B cell (primary cell): ENCODE measurements around the gene SPON2. TPM values are rescaled to one million over a fixed set of nuclear protein-coding genes. Genes with fewer than 3 reads are reported as not detected.

Source experiments
- ATAC-seq: fragments of 200-7000 bp; cut with Tn5 transposase; one replicate; pipeline ENCODE4 v1.10.0; 2021; ENCODE audit warnings: low read depth, mild to moderate bottlenecking, moderate number of reproducible peaks, moderate library complexity
- CTCF ChIA-PET: fragments of 350-600 bp; sonication (Branson Sonifier 250); formaldehyde crosslinking; loops from one replicate; lab custom pipeline; 2021; ENCODE audit warnings: antibody characterized with exemption, inconsistent platforms; lab: Charles Lee
- POLR2A ChIA-PET: fragments of 350-600 bp; sonication (Branson Sonifier 250); formaldehyde crosslinking; loops from one replicate; lab custom pipeline; 2021; ENCODE audit warnings: antibody characterized with exemption; lab: Charles Lee
- DNase-seq: peaks from one replicate; pipeline ENCODE4 v3.0.0; 2013
- H2AFZ ChIP-seq: 2 replicates; pipeline ENCODE4 v1.6.1; 2012; ENCODE audit warnings: mild to moderate bottlenecking, low read depth, low read length; ENCODE audit not compliant: insufficient read depth, poor library complexity, severe bottlenecking
- H3K27ac ChIP-seq, 2 donors: 1 replicate in 1 of 2; 2 replicates in 1 of 2; pipeline ENCODE4 v1.5.1; 2012 to 2013; ENCODE audit warnings: low read length in 2 of 2, mild to moderate bottlenecking in 2 of 2, moderate library complexity in 1 of 2
- H3K27me3 ChIP-seq, 4 experiments: fragments of 200-600 bp in 1 of 4; sonication (generic) in 1 of 4; replicated peaks in 1 of 4; 1 replicate in 2 of 4; 2 replicates in 2 of 4; pipeline versions ENCODE4 v1.6.1 to v1.7.0; 2013 to 2016; ENCODE audit warnings: low read length in 3 of 4, mild to moderate bottlenecking in 2 of 4, mixed read lengths in 1 of 4, moderate library complexity in 1 of 4; ENCODE audit not compliant: insufficient read depth in 4 of 4, control insufficient read depth in 3 of 4; ENCODE audit errors: control extremely low read depth in 1 of 4
- H3K36me3 ChIP-seq, 2 experiments: replicated peaks in 1 of 2; 1 replicate in 1 of 2; 2 replicates in 1 of 2; pipeline versions ENCODE4 v1.6.1 to v1.7.1; 2013; ENCODE audit warnings: low read length in 1 of 2; ENCODE audit not compliant: insufficient read depth in 2 of 2, control insufficient read depth in 1 of 2; ENCODE audit errors: control extremely low read depth in 1 of 2, extremely low read depth in 1 of 2
- H3K4me1 ChIP-seq, 2 donors: fragments of 200-600 bp in 1 of 2; sonication (generic) in 1 of 2; 1 replicate in 1 of 2; 2 replicates in 1 of 2; pipeline versions ENCODE4 v1.5.1 to v1.6.1; 2013 to 2017; ENCODE audit warnings: low read length in 2 of 2; ENCODE audit not compliant: control insufficient read depth in 2 of 2, insufficient read depth in 2 of 2
- H3K4me2 ChIP-seq: replicated peaks from 2 replicates; pipeline ENCODE3; 2012; ENCODE audit warnings: mild to moderate bottlenecking, low read depth, low read length; ENCODE audit not compliant: poor library complexity, severe bottlenecking
- H3K4me3 ChIP-seq, 5 experiments: fragments of 200-600 bp in 1 of 5; sonication (generic) in 1 of 5; 1 replicate in 3 of 5; 2 replicates in 2 of 5; pipeline versions ENCODE4 v1.5.1 to v1.7.0; 2011 to 2016; ENCODE audit warnings: low read length in 4 of 5, mild to moderate bottlenecking in 4 of 5, low read depth in 2 of 5, control low read depth in 1 of 5, moderate library complexity in 1 of 5; ENCODE audit not compliant: insufficient read depth in 1 of 5; ENCODE audit errors: control extremely low read depth in 1 of 5, extremely low read depth in 1 of 5
- H3K79me2 ChIP-seq: fragments of 200-600 bp; sonication (generic); one replicate; pipeline ENCODE4 v1.6.0; 2016; ENCODE audit warnings: low read length; ENCODE audit not compliant: control insufficient read depth, insufficient read depth
- H3K9ac ChIP-seq: fragments of 200-600 bp; sonication (generic); 2 replicates; pipeline ENCODE4 v1.6.1; 2017; ENCODE audit warnings: mild to moderate bottlenecking, low read length, moderate library complexity
- H3K9me3 ChIP-seq, 3 donors: one replicate each; pipeline versions ENCODE4 v1.6.1 to v1.7.1; 2013; ENCODE audit warnings: low read length in 2 of 3; ENCODE audit not compliant: control insufficient read depth in 2 of 3, insufficient read depth in 1 of 3; ENCODE audit errors: control extremely low read depth in 1 of 3
- H4K20me1 ChIP-seq: 2 replicates; pipeline ENCODE4 v1.6.0; 2012; ENCODE audit warnings: mild to moderate bottlenecking, low read length; ENCODE audit not compliant: insufficient read depth, control insufficient read depth, poor library complexity, severe bottlenecking
- H3K27ac Mint-ChIP-seq: one replicate; pipeline ENCODE4 v1.8.0; 2021; ENCODE audit warnings: mixed read lengths
- H3K27me3 Mint-ChIP-seq: one replicate; pipeline ENCODE4 v1.8.0; 2021; ENCODE audit warnings: mixed read lengths
- H3K4me1 Mint-ChIP-seq: one replicate; pipeline ENCODE4 v1.8.0; 2021; ENCODE audit warnings: mixed read lengths
- H3K4me3 Mint-ChIP-seq: one replicate; pipeline ENCODE4 v1.8.0; 2021; ENCODE audit warnings: mixed read lengths
- H3K9me3 Mint-ChIP-seq: one replicate; pipeline ENCODE4 v1.8.0; 2022; ENCODE audit warnings: mixed read lengths; ENCODE audit not compliant: insufficient read depth
- EZH2 ChIP-seq: IDR thresholded peaks from 2 replicates; pipeline ENCODE4 v1.6.1; 2012; ENCODE audit warnings: borderline replicate concordance, low read depth, mild to moderate bottlenecking, moderate library complexity, low read length; ENCODE audit not compliant: insufficient read depth, poor library complexity, severe bottlenecking
- WGBS: methylation state at CpG from one replicate; pipeline ENCODE4 v1.1.5; 2013; ENCODE audit warnings: missing lambda C conversion rate; ENCODE audit not compliant: insufficient coverage; 5-methylcytosine and 5-hydroxymethylcytosine counted together
- intact Hi-C: fragments of 100-400 bp; cut with micrococcal nuclease; formaldehyde crosslinking; loops from one replicate; pipeline ENCODE4 v1.10.0; 2022
- polyA plus RNA-seq: library from polyadenylated mRNA; depleted of rRNA; stranded (reverse); fragments of >200 nt; gene quantifications from 2 replicates; pipeline ENCODE4 v1.2.3, GENCODE V29; 2012
- total RNA-seq, 2 donors: library from RNA; stranded (reverse); fragments of 120-200 nt in 1 of 2; gene quantifications; 1 replicate in 1 of 2; 2 replicates in 1 of 2; pipeline versions ENCODE4 v1.2.3 to v1.2.4, GENCODE V29; 2013 to 2022
- TF ChIP-seq, protein P1 (sequence below): fragments of 200-600 bp; IDR thresholded peaks from one replicate; pipeline ENCODE4 v1.8.0; 2022; ENCODE audit warnings: antibody characterized with exemption, mild to moderate bottlenecking

The SPON2 gene
- total and polyA plus RNA-seq, 2 donors (not counting 1 experiment from before 2014, with no cell fraction given): 3.8 to 5.1 TPM

- Histone ChIP-seq H3K4me2 (no peak overlapping the region), H3K27me3 (peaks cover 0 to 4% (median 2%) of the 10 kb centered on the region in 4 experiments), H3K27ac (no peak overlapping the region), H2AFZ (no peak overlapping the region), H3K36me3 (no peaks in the 10 kb centered on the region), H3K79me2 (no peaks in the 10 kb centered on the region), H3K4me3 (no peak overlapping the region), H4K20me1 (no peaks in the 10 kb centered on the region), H3K9me3 (peaks cover 0 to 6% (median 3%) of the 10 kb centered on the region in 3 donors), H3K4me1 (peaks cover 21 to 23% of the 10 kb centered on the region in 2 donors), H3K9ac (no peak overlapping the region)
- Mint-ChIP-seq H3K27me3 (peaks cover 21% of the 10 kb centered on the region), H3K4me3 (no peak overlapping the region), H3K9me3 (no peaks in the 10 kb centered on the region), H3K27ac (no peak overlapping the region), H3K4me1 (peaks cover 19% of the 10 kb centered on the region)
- TF ChIP-seq, protein P1, sequence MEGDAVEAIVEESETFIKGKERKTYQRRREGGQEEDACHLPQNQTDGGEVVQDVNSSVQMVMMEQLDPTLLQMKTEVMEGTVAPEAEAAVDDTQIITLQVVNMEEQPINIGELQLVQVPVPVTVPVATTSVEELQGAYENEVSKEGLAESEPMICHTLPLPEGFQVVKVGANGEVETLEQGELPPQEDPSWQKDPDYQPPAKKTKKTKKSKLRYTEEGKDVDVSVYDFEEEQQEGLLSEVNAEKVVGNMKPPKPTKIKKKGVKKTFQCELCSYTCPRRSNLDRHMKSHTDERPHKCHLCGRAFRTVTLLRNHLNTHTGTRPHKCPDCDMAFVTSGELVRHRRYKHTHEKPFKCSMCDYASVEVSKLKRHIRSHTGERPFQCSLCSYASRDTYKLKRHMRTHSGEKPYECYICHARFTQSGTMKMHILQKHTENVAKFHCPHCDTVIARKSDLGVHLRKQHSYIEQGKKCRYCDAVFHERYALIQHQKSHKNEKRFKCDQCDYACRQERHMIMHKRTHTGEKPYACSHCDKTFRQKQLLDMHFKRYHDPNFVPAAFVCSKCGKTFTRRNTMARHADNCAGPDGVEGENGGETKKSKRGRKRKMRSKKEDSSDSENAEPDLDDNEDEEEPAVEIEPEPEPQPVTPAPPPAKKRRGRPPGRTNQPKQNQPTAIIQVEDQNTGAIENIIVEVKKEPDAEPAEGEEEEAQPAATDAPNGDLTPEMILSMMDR: no peak
- no peak for TF ChIP-seq EZH2
- no CpG with 5 or more reads among the region's 1 CpG for WGBS
- DNase-seq (no peak), ATAC-seq (no peak)
- ChIA-PET POLR2A (no interaction called here), CTCF (no interaction called here)
- intact Hi-C loops: no loop called here
These were observed 32.5 kb downstream of the SPON2 start for GRCh38 chr4:1139860-1140259.

DNA sequence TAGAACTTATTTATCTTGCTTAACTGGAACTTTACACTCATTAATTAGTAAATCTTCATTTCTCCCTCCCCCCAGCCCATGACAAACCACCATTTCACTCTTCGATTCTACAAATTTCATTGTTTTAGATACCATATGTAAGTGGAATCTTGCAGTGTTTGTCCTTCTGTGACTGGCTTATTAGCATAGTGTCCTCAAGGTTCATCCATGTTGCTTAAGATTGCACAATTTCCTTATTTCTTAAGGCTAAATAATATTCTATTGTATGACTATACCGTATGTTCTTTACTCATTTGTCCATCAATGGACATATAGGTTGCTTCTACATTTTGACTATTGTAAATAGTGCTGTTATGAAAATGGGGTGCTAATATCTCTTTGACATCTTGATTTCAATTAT, 34.5 kb downstream of the SPON2 start:
- POLR2A ChIA-PET: interaction anchor here (1.5 kb wide), 1 partner anchor 110 kb away, joined by 7 read pairs; the partner anchor contains the start of gene CTBP1
- H3K27ac ChIP-seq: peak overlapping the region in 1 of 2 donors; percentile 58
- TF ChIP-seq EZH2: no peak
- TF ChIP-seq, protein P1: no peak
- H3K4me2 ChIP-seq: peak overlapping the region; percentile 69
- peaks cover 32% of the 10 kb centered on the region in 2 donors for H3K4me1 ChIP-seq
- no peaks in the 10 kb centered on the region for H3K9me3 Mint-ChIP-seq
- no peaks in the 10 kb centered on the region for H4K20me1 ChIP-seq
- peak overlapping the region; percentile 81 for H3K4me3 Mint-ChIP-seq
- H3K27ac Mint-ChIP-seq: no peak overlapping the region
- H3K4me1 Mint-ChIP-seq: peaks cover 30% of the 10 kb centered on the region
- H2AFZ ChIP-seq: peak overlapping the region; percentile 60
- H3K27me3 ChIP-seq: peaks cover 0 to 4% (median 2%) of the 10 kb centered on the region in 4 experiments
- CTCF ChIA-PET: interaction anchor here (1.0 to 2.5 kb wide), 5 partner anchors 29 to 218 kb away, joined by 3 to 18 read pairs (median 3); no protein-coding TSS in a partner anchor
- H3K4me3 ChIP-seq: peak overlapping the region in 3 of 5 experiments; percentile 37 to 63 (median 50)
- ATAC-seq (no peak), DNase-seq (peak; percentile 14)
- H3K79me2 ChIP-seq: no peaks in the 10 kb centered on the region
- intact Hi-C loops: no loop called here
- no peaks in the 10 kb centered on the region for H3K36me3 ChIP-seq
- H3K9me3 ChIP-seq: peaks cover 0 to 6% (median 3%) of the 10 kb centered on the region in 3 donors
- peak overlapping the region; percentile 61 for H3K9ac ChIP-seq
- peaks cover 11% of the 10 kb centered on the region for H3K27me3 Mint-ChIP-seq
- WGBS: no CpG with 5 or more reads among the region's 2 CpGs
